Melanocyte of skin (primary cell): ENCODE data around the gene DEDD. TPM values are rescaled to one million over a fixed set of nuclear protein-coding genes. Genes with fewer than 3 reads are reported as not detected.

Experiments used
- small RNA-seq, 2 donors: library from RNA; depleted of rRNA; stranded (forward); fragments of <200 nt; gene quantifications; one replicate each; pipeline ENCODE3, GENCODE V24; 2012
- total RNA-seq, 2 donors: library from RNA; depleted of rRNA; stranded (reverse); fragments of >200 nt; gene quantifications; 2 replicates each; pipeline ENCODE4 v1.2.3, GENCODE V29; 2012

The DEDD gene, protein sequence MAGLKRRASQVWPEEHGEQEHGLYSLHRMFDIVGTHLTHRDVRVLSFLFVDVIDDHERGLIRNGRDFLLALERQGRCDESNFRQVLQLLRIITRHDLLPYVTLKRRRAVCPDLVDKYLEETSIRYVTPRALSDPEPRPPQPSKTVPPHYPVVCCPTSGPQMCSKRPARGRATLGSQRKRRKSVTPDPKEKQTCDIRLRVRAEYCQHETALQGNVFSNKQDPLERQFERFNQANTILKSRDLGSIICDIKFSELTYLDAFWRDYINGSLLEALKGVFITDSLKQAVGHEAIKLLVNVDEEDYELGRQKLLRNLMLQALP
- total RNA-seq = 10 to 100 TPM; 28.6 to 40.0 TPM

DNA sequence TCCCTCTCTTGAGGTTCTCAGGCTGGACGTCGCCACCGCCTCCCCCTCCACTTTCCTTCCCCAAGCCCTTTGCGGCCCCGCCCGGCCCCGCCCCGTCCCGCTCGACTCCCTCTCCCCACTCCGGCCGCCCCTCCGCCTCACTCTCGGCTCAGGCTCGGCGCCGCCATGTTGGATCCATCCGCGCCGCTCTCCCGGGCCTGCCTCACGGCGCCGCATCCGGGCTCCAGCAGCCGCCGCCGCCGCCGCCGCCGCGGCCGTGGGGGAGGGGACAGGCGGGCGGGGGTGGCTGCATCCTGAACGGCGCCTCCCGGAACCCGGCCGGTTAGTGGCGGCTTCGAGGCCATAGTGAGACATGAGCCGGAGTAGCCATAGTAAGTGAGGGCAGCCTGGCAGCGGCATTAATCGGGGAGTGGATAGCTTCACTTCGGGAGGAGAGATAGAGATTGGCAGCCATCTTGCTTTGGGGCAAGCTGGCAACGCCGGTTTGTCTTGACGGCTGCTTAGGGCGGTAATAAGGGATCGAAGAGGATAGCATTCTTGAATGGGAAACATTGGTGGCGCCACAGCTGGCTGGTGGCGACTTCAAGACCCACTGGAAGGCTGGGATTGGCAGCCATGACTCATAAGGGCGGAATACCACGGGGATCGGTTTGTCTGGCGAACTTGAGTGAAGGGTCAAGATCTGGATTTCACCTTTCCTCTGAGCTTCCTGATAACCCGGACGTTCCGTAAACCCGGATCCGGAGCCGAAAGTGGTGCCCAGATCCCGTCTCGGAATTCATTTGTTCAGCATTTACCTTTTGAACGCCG is at the start of gene DEDD:
Gene DEDD (minus strand): TSS at position 258 of the 810 bp plus-strand sequence. CDS start 8,205 bp downstream, outside the sequence.

DNA sequence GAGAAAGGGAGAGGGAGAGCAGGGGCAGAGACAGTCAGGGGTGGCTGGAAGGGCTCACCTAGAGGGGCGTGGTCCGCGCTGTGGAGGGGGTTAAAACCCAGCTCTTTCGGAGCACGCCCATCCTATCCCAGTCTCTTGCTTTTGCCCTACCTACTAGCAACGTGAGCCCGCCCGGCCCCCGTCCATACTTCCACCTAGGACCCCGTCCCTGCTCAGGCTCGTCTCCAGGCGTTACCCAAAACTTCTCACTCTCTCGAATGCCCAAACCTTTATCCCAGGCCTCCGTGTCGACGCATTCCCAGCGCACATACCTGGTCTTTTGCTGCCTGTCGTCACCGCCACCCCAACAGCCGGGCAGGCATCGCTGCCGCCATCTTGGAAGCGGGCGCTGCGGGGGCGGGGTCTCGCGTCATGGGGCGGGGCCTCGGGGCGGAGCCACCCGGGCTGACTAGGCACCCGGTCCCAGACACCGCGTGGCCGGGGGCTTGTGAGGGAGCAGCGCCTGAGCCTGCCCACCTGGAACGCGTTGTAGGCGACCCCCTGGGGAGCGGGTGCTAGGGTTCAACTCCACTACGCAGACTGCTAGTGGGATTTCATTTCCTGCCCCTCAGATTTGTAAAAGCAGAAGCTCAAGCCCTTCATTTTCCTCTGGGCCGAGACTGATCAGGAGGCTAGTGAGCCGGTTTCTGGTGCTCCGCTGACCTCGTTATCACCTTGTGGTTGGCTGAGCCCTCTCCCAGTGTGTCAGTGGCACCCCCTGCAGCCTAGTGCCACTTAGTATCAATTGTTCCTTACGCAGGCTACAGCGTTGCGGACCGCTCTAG is 44.9 kb upstream of the DEDD start, which contains the start of gene B4GALT3:
Gene B4GALT3 (minus strand): TSS at position 396 of the 824 bp plus-strand sequence. CDS start 1,447 bp downstream, outside the sequence.

DNA sequence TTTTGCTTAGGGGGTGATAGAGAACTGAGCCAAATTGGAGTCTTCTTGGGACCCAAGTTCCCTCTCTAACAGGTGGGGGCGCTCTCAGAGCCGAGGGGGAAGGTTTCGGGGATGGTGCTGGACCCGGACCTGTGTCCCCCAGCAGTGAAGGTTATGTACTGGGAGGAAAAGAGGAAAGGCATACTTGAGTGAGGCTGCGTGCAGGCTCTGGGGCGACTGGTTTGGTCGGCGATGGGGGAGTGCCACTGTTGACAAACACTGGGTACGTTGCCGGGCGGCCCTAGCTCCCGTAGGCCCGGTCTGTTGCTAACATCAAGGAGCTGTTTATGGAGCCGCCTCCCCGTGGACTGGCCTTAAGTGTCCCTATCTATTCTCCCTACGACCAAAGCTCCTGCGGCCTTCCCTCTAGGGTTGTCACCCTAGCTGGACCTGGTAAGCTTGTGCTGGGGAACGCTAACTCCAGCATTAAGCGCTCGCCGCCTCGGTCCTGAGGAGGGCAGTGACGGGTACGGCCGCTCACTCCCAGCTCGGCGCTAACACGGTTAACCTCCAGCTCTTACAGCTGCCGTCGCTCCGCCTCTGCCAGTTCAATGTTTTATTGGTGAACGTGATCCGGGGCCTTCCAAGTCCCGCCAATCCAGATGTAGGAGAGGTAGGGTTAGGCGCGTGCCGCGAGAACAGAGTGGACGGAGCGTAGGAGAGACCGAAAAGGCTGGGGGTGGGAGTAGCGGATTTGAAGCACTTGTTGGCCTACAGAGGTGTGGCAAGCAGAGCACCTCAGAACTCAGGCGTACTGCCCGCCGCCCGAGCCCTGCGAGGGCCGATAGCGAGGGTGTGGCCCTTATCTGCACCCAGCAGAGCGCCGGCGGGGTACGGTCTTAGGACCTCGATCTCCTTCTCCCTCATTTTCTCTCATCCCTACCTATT is 33.5 kb upstream of the DEDD start, which contains the start of gene PPOX:
Gene PPOX (plus strand): TSS at position 685 of the 927 bp plus-strand sequence. CDS start 422 bp downstream, outside the sequence.

DNA sequence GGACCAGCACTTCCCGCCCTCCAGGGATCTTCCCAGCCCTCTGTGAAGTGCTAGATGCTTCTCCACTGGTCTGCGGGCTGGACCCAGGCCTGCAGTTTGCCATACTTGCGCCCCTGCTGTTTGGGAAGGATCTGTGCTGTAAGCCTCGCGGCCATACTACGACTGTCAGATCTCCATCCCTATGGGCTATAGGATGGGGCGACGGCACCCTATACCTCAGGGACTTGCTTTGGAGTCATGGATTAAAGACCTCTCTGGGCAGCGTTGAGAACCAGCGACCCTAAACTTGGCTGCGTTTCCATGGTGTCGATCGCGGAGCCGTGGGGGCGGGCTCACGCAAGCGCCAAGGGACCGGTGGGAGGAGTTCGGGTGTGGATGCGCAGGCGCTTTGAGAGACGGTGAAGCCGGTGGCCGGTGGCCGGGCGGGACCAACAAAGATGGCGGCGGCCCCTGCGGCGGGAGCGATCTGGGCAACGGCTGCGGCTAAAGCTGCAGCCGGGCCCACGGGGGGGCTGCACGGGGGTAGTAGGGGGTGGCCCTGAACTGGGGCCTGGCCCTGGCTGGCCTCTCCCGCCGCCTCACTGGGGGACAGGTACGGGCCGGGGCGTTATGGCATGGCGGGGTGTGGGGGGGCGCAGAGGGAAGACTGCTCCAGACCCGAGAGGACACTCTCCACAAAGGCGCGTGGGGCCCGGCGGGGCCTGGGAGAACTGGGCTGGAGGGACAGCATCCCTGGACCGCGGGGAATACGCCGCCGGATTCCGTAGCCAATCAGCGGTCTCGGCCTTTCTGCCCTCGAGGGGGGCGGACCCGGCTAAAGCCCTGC is 26.8 kb upstream of the DEDD start, which contains the start of gene USP21:
Gene USP21 (plus strand): TSS at position 414 of the 826 bp plus-strand sequence. CDS start 1,141 bp downstream, outside the sequence.

DNA sequence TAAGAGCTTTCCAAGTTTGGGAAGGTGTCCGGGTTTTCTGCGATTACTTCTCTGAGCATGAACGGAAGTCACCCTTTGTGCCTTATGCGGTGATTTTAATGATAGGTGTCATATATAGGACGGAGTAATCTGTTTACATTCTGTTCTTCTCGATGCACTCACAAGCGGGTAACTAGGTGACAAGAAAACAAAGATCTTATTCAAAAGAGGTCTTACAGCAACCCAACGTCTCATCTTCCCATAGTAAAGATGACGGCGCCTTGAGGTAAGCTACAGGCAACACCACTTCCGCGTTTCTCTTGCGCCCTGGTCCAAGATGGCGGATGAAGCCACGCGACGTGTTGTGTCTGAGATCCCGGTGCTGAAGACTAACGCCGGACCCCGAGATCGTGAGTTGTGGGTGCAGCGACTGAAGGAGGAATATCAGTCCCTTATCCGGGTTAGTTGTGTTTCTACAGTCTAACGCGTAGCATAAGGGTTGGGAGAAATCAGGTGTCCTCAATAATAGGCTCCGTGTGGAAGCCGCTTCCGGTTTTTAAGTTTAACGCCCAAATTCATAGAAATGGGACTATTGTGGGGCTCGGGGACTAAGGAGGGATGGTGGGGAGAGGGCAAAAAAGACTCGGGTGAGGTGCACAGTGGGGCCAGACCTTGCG is 21.3 kb upstream of the DEDD start, which contains the start of gene UFC1:
Gene UFC1 (plus strand): TSS at position 297 of the 656 bp plus-strand sequence. CDS start 20 bp downstream, at position 317.

DNA sequence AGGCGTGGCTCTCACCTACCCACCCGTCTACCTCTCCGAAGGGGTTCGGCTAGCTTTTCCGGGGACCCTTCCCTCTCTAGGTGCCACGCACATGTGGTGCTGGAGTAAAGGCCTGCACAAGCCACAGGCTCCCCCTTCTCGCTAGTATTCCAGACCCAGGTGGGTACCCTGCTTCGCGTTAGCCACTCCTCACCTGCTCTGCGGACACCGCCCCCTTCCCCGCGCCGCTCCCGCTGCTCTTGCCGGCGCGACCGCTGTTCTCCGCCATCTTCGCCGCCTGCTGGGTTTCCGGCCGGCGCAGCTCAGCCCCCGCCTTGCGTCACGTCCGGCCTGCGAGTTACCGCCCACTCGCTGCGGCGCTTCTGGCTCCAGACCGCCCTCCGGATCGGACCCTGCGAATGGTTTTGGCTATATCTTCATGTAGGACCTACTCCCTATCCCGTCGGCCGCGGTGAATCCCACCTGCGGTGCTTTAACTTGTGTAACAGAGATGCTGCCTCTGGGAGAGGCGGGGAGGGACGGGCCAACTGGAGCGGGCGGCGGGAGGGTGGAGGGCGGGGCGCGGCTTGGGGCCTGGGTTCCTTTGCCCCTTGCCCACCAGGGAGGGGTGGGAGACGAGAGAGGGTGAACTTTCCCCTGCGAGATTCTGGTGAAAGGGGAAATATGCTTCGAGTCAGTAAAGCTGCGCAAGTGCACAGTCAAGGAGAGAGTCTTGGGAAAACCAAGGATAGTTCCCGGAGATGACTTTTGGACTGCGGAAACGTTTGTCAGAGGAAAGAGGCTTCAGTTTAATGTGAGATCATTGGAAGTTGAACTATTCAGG is 14.5 kb downstream of the DEDD start, which contains the start of the genes NIT1 and PFDN2:
Gene NIT1 (plus strand): TSS at position 347 of the 823 bp plus-strand sequence. CDS start 72 bp downstream, at position 419.
Gene PFDN2 (minus strand): TSS at position 279 of the 823 bp plus-strand sequence. CDS start 11 bp downstream, at position 268.

DNA sequence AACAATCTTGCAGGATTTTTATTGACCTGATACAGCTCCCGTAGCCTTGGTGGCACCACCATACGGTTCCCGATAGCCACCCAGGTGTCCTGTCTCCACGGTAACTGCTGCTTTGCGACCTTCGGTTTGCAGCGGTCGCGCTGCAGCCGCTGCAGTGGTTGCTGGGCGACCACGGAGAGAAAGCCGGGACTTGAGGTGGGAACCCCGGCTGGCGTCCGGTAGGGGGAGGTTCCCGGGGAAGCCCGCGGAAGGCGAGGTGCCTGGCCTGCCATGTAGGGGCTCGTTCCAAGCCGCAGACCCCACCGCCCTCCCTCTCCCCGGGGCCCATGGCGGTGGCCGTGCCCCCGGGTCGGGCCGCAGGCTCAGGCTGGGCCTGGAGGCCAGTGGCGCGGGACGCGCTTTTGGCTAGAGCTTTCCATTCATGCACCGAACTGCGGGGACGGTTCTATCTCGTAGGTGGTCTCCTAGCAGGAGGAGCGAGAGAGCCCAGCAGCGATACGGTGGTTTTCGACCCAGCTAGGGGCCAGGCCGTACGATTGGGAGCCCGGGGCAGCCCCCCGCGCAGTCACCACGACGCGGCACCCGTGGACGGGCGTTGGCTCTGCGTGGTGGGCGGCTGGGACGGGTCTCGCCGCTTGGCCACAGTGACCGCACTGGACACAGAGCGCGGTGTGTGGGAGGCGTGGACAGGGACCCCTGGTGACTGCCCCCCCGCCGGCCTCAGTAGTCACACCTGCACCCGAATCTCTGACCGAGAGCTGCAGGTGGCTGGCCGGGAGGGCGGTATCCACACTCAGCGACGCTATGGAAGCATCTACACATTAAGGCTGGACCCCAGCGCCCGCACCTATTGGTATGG is 34.0 kb downstream of the DEDD start, which contains the start of gene KLHDC9:
Gene KLHDC9 (plus strand): TSS at position 152 of the 859 bp plus-strand sequence. CDS start 175 bp downstream, at position 327.

DNA sequence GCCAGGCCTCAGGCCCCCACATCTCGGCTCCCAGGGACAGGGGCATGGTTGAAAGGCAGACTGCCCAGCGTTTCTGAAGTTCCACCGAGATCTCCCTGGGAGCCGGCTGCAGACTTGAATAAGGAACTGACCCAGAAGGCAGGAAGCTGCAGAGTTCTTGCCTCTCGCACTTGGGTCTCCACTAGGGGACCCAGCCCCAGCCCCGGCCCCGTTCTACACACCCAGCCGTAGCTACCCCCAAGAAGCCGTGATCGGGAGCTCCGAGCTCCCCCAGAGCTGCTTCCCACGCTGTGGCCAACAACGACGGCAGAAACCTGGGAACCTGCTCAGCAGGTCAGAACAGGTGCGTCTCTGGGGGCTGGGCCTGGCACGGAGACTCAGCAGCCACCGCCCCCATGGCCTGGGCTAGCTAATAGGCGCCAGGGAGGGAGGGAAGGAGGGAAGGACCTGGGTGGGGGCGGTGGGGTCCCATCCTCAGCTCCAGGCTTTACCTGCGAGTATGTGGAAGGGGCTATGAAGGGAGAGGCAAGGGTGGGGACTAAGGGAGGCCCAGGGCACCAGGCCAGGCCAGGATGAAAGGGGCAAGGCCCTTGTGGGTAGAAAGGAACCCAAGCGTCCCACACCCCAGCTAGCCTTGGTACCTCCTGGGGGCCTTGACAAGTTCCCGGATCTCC is 43.1 kb downstream of the DEDD start, which contains the start of gene NECTIN4:
Gene NECTIN4 (minus strand): TSS at position 308 of the 674 bp plus-strand sequence. CDS start 262 bp downstream, at position 46.

Small RNAs within 50 kb of the gene (small RNA-seq; reads per million reads assigned to genes)
- 0 reads per million in 2 donors for gene RF01225

Other genes starting within 250 kb of the DEDD start
- not detected for gene ITLN1, start 247.5 kb downstream of the DEDD start, total RNA-seq
- not detected for gene ITLN2, start 177.9 kb downstream of the DEDD start, total RNA-seq
- gene F11R, start 111.5 kb downstream of the DEDD start, total RNA-seq = 10 to 100 TPM; 13.4 to 47.0 TPM
- gene TSTD1, start 93.7 kb downstream of the DEDD start, total RNA-seq = 1 to 10 TPM; 2.7 to 6.9 TPM
- gene USF1, start 86.7 kb downstream of the DEDD start, total RNA-seq = 10 to 100 TPM; 75.0 to 92.9 TPM
- gene ARHGAP30, start 62.8 kb downstream of the DEDD start, total RNA-seq = under 1 TPM in 1 of 2 donors, not detected in 1; under 0.01 TPM
- gene NECTIN4, start 43.1 kb downstream of the DEDD start, total RNA-seq = under 1 TPM in 1 of 2 donors, not detected in 1; 0.69 TPM
- gene KLHDC9, start 34.3 kb downstream of the DEDD start, total RNA-seq = 1 to 10 TPM in 1 of 2 donors, under 1 TPM in 1; under 0.01 to 1.7 TPM
- gene PFDN2, start 14.6 kb downstream of the DEDD start, total RNA-seq = 10 to 100 TPM; 24.4 to 38.0 TPM
- 10 to 100 TPM; 29.9 to 30.3 TPM for gene NIT1, start 14.6 kb downstream of the DEDD start, total RNA-seq
- 10 to 100 TPM; 59.2 to 63.9 TPM for gene UFC1, start 21.3 kb upstream of the DEDD start, total RNA-seq
- 10 to 100 TPM in 1 of 2 donors, 1 to 10 TPM in 1; 9.0 to 12.0 TPM for gene USP21, start 26.8 kb upstream of the DEDD start, total RNA-seq
- 10 to 100 TPM; 11.4 to 14.7 TPM for gene PPOX, start 33.8 kb upstream of the DEDD start, total RNA-seq
- 10 to 100 TPM; 27.3 to 29.9 TPM for gene B4GALT3, start 44.8 kb upstream of the DEDD start, total RNA-seq
- 10 to 100 TPM in 1 of 2 donors, 1 to 10 TPM in 1; 4.0 to 18.6 TPM for gene ADAMTS4, start 66.4 kb upstream of the DEDD start, total RNA-seq
- gene NDUFS2, start 69.7 kb upstream of the DEDD start, total RNA-seq = 100 to 1,000 TPM; 137 to 170 TPM
- gene FCER1G, start 82.6 kb upstream of the DEDD start, total RNA-seq = under 1 TPM; 0.34 to 0.67 TPM
- gene APOA2, start 91.0 kb upstream of the DEDD start, total RNA-seq = not detected
- gene TOMM40L, start 93.4 kb upstream of the DEDD start, total RNA-seq = 10 to 100 TPM; 17.9 to 20.0 TPM
- not detected for gene NR1I3, start 105.5 kb upstream of the DEDD start, total RNA-seq
- gene PCP4L1, start 126.1 kb upstream of the DEDD start, total RNA-seq = under 1 TPM; under 0.01 TPM
- gene MPZ, start 177.3 kb upstream of the DEDD start, total RNA-seq = under 1 TPM; under 0.01 to 0.33 TPM
- 10 to 100 TPM; 23.6 to 29.3 TPM for gene SDHC, start 181.7 kb upstream of the DEDD start, total RNA-seq
- not detected for gene CFAP126, start 235.2 kb upstream of the DEDD start, total RNA-seq